Esophagus muscularis mucosa (tissue), 4 donors: ENCODE data around the gene CORO2B. TPM values are rescaled to one million over a fixed set of nuclear protein-coding genes. Genes with fewer than 3 reads are reported as not detected.

ENCODE experiments used
- DNase-seq: peaks from one replicate; pipeline ENCODE4 v3.0.0-alpha.2; 2017; ENCODE audit errors: extremely low spot score
- H3K27ac ChIP-seq, 4 donors: fragments of 200-600 bp; sonication (generic); replicated peaks in 1 of 4; 1 replicate in 3 of 4; 2 replicates in 1 of 4; pipeline ENCODE4 v1.5.1; 2016 to 2019; ENCODE audit warnings: mild to moderate bottlenecking in 1 of 4
- H3K27me3 ChIP-seq, 4 donors: fragments of 200-600 bp; sonication (generic); one replicate each; pipeline versions ENCODE4 v1.5.1 to v1.6.0; 2016 to 2019
- H3K36me3 ChIP-seq, 4 donors: fragments of 200-600 bp; sonication (generic); one replicate each; pipeline ENCODE4 v1.5.1; 2016 to 2019
- H3K4me1 ChIP-seq, 4 donors: fragments of 200-600 bp; sonication (generic); one replicate each; pipeline ENCODE4 v1.5.1; 2016 to 2019
- H3K4me3 ChIP-seq, 4 donors: fragments of 200-600 bp; sonication (generic); 1 replicate in 2 of 4; 2 replicates in 2 of 4; pipeline ENCODE4 v1.5.1; 2016 to 2019; ENCODE audit warnings: mild to moderate bottlenecking in 4 of 4, moderate library complexity in 1 of 4
- H3K9me3 ChIP-seq, 4 donors: fragments of 200-600 bp; sonication (generic); 1 replicate in 3 of 4; 2 replicates in 1 of 4; pipeline ENCODE4 v1.5.1; 2016 to 2019
- EP300 ChIP-seq: sonication (generic); formaldehyde crosslinking; IDR thresholded peaks from one replicate; pipeline ENCODE4 v1.6.1; 2017; ENCODE audit warnings: antibody characterized with exemption
- POLR2A ChIP-seq: fragments of 450-650 bp; IDR thresholded peaks from one replicate; pipeline ENCODE4 v1.6.1; 2017; ENCODE audit warnings: antibody characterized with exemption, moderate library complexity, mild to moderate bottlenecking, low read depth
- POLR2AphosphoS5 ChIP-seq, 2 donors: sonication (generic); formaldehyde crosslinking; IDR thresholded peaks; one replicate each; pipeline ENCODE4 v1.6.1; 2017; ENCODE audit warnings: antibody characterized with exemption in 2 of 2
- WGBS: methylation state at CpG from one replicate; pipeline ENCODE4 v1.1.5; 2018; 5-methylcytosine and 5-hydroxymethylcytosine counted together
- intact Hi-C: fragments of 100-400 bp; cut with DNase I; formaldehyde crosslinking; loops from one replicate; pipeline ENCODE4 v1.15.1; 2023
- total RNA-seq, 4 donors: library from RNA; depleted of rRNA; stranded (reverse); fragments of >200 nt; gene quantifications; one replicate each; pipeline versions ENCODE4 v1.1.0 to v1.2.1, GENCODE V29; 2016
- TF ChIP-seq, protein P1 (sequence below), 3 experiments: fragments of 200-600 bp in 2 of 3; fragments of 450-650 bp in 1 of 3; sonication (generic) in 2 of 3; IDR thresholded peaks; one replicate each; pipeline ENCODE4 v1.5.1; 2017 to 2019; ENCODE audit warnings: antibody characterized with exemption in 3 of 3, mild to moderate bottlenecking in 2 of 3, moderate library complexity in 1 of 3

The CORO2B gene
- total RNA-seq, 4 donors from 2014 or later, result 5.8 to 12.2 (median 7.5) TPM

GRCh38 chr15:68606375-68606774 is 27.6 kb downstream of the CORO2B start:
- Histone ChIP-seq H3K4me1 (peaks cover 32 to 61% (median 40%) of the 10 kb centered on the region in 4 donors), H3K4me3 (no peak overlapping the region), H3K27ac (no peak overlapping the region), H3K9me3 (no peaks in the 10 kb centered on the region), H3K27me3 (no peaks in the 10 kb centered on the region), H3K36me3 (no peaks in the 10 kb centered on the region)
- DNase-seq, result no peak
- intact Hi-C loops, result no loop called here
- WGBS, result 57% methylated on average over 3 of the region's 3 CpGs
- TF ChIP-seq POLR2A, result no peak
- TF ChIP-seq, protein P1, sequence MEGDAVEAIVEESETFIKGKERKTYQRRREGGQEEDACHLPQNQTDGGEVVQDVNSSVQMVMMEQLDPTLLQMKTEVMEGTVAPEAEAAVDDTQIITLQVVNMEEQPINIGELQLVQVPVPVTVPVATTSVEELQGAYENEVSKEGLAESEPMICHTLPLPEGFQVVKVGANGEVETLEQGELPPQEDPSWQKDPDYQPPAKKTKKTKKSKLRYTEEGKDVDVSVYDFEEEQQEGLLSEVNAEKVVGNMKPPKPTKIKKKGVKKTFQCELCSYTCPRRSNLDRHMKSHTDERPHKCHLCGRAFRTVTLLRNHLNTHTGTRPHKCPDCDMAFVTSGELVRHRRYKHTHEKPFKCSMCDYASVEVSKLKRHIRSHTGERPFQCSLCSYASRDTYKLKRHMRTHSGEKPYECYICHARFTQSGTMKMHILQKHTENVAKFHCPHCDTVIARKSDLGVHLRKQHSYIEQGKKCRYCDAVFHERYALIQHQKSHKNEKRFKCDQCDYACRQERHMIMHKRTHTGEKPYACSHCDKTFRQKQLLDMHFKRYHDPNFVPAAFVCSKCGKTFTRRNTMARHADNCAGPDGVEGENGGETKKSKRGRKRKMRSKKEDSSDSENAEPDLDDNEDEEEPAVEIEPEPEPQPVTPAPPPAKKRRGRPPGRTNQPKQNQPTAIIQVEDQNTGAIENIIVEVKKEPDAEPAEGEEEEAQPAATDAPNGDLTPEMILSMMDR (IDR thresholded peaks at IDR 0.05), result no peak
- TF ChIP-seq EP300, result no peak
- TF ChIP-seq POLR2AphosphoS5 (IDR thresholded peaks at IDR 0.05), result no peak

- 57% methylated on average over 6 of the region's 8 CpGs for WGBS
- intact Hi-C loops, result no loop called here
- Histone ChIP-seq H3K27ac (peak overlapping the region; percentile 60 to 80 (median 71)), H3K4me1 (peaks cover 27 to 51% (median 34%) of the 10 kb centered on the region in 4 donors), H3K4me3 (no peak overlapping the region), H3K36me3 (no peaks in the 10 kb centered on the region), H3K9me3 (no peaks in the 10 kb centered on the region), H3K27me3 (no peaks in the 10 kb centered on the region)
- DNase-seq, result peak; percentile 93
- TF ChIP-seq, protein P1 (IDR thresholded peaks at IDR 0.05), result no peak
- TF ChIP-seq POLR2A (no peak), POLR2AphosphoS5 (IDR thresholded peaks at IDR 0.05) (peak; percentile 73), EP300 (peak; percentile 16)
Measured at GRCh38 chr15:68608206-68608843, 29.5 kb downstream of the CORO2B start.

- H3K9me3 ChIP-seq, result no peaks in the 10 kb centered on the region
- peaks cover 28 to 56% (median 39%) of the 10 kb centered on the region in 4 donors for H3K4me1 ChIP-seq
- no peak overlapping the region for H3K4me3 ChIP-seq
- peak overlapping the region; percentile 60 to 80 (median 71) for H3K27ac ChIP-seq
- H3K27me3 ChIP-seq, result no peaks in the 10 kb centered on the region
- H3K36me3 ChIP-seq, result no peaks in the 10 kb centered on the region
- DNase-seq, result no peak
- no peak for TF ChIP-seq POLR2A
- no peak for TF ChIP-seq EP300
- TF ChIP-seq, protein P1 (IDR thresholded peaks at IDR 0.05), result no peak
- no peak for TF ChIP-seq POLR2AphosphoS5 (IDR thresholded peaks at IDR 0.05)
- intact Hi-C loops, result no loop called here
- 86% methylated on average over 4 of the region's 4 CpGs for WGBS
Measured at GRCh38 chr15:68608844-68609232, 30.0 kb downstream of the CORO2B start.

- Histone ChIP-seq H3K27ac (peak overlapping the region; percentile 60 to 80 (median 71)), H3K27me3 (peaks cover 0 to 4% (median 0%) of the 10 kb centered on the region in 4 donors), H3K4me3 (no peak overlapping the region), H3K9me3 (no peaks in the 10 kb centered on the region), H3K36me3 (no peaks in the 10 kb centered on the region), H3K4me1 (peaks cover 36 to 63% (median 44%) of the 10 kb centered on the region in 4 donors)
- intact Hi-C loops, result no loop called here
- TF ChIP-seq, protein P1 (IDR thresholded peaks at IDR 0.05), result no peak
- peak; percentile 47 to 60 for TF ChIP-seq POLR2AphosphoS5 (IDR thresholded peaks at IDR 0.05)
- peak; percentile 93 for DNase-seq
- WGBS, result 65% methylated on average over 2 of the region's 7 CpGs
Measured at GRCh38 chr15:68609629-68610028, 30.8 kb downstream of the CORO2B start.
